Measurements from ENCODE around the gene HERC4.

DNA sequence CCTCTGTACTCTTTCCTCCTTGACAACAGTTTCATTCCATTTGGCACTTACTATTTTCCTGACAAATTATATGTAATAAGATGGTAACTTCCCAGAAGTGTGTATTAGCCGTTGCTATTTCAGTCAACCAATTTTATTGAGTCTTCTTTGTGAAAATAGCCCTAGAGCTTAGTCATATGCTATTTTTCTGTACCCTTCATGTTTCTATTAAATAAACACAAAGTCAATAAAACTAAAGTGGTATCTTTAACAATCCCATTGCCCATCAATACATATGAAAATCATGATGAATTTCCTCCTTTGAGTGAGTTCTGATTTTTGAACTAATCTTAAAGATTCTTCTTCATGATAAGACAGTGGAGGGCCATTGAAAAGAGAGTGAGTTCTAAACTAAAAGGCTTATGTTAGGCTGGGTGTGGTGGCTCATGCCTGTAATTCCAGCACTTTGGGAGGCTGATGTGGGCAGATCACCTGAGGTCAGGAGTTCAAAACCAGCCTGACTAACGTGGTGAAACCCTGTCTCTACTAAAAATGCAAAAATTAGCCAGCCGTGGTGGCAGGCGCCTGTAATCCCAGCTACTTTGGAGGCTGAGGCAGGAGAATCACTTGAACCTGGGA lies 28.3 kb upstream of the HERC4 start:
- TF ChIP-seq, protein P1, sequence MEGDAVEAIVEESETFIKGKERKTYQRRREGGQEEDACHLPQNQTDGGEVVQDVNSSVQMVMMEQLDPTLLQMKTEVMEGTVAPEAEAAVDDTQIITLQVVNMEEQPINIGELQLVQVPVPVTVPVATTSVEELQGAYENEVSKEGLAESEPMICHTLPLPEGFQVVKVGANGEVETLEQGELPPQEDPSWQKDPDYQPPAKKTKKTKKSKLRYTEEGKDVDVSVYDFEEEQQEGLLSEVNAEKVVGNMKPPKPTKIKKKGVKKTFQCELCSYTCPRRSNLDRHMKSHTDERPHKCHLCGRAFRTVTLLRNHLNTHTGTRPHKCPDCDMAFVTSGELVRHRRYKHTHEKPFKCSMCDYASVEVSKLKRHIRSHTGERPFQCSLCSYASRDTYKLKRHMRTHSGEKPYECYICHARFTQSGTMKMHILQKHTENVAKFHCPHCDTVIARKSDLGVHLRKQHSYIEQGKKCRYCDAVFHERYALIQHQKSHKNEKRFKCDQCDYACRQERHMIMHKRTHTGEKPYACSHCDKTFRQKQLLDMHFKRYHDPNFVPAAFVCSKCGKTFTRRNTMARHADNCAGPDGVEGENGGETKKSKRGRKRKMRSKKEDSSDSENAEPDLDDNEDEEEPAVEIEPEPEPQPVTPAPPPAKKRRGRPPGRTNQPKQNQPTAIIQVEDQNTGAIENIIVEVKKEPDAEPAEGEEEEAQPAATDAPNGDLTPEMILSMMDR (IDR thresholded peaks at IDR 0.05) = no peak
- TF ChIP-seq POLR2A (IDR thresholded peaks at IDR 0.05) = no peak
